Karpas-422 (cell line): ENCODE measurements around the gene USP40. TPM values are rescaled to one million over a fixed set of nuclear protein-coding genes. Genes with fewer than 3 reads are reported as not detected.

ENCODE experiments used
- DNase-seq: peaks from one replicate; pipeline ENCODE4 v3.0.0-alpha.2; 2015
- H2AFZ ChIP-seq: fragments of 200-600 bp; sonication (generic); 2 replicates; pipeline ENCODE4 v1.6.1; 2014; ENCODE audit warnings: antibody characterized with exemption, low read length, mixed read lengths
- H3K27ac ChIP-seq: fragments of 200-600 bp; sonication (generic); 2 replicates; pipeline ENCODE4 v1.5.1; 2014; ENCODE audit warnings: mild to moderate bottlenecking, low read length, moderate library complexity
- H3K27me3 ChIP-seq: fragments of 200-600 bp; sonication (generic); 2 replicates; pipeline ENCODE4 v1.6.1; 2014; ENCODE audit warnings: low read length, mixed read lengths
- H3K36me3 ChIP-seq: fragments of 200-600 bp; sonication (generic); 2 replicates; pipeline ENCODE4 v1.6.1; 2014; ENCODE audit warnings: low read length, mixed read lengths; ENCODE audit not compliant: insufficient read depth
- H3K4me1 ChIP-seq: fragments of 200-600 bp; sonication (generic); 2 replicates; pipeline ENCODE4 v1.6.1; 2014; ENCODE audit warnings: mild to moderate bottlenecking, low read length, mixed read lengths
- H3K4me2 ChIP-seq: fragments of 200-600 bp; sonication (generic); 2 replicates; pipeline ENCODE4 v1.6.1; 2014; ENCODE audit warnings: low read length, low read depth, mild to moderate bottlenecking; ENCODE audit not compliant: poor library complexity, severe bottlenecking
- H3K4me3 ChIP-seq: fragments of 200-600 bp; sonication (generic); 2 replicates; pipeline ENCODE4 v1.5.1; 2014; ENCODE audit warnings: mild to moderate bottlenecking, antibody characterized with exemption, low read length, mixed read lengths
- H3K79me2 ChIP-seq: fragments of 200-600 bp; sonication (generic); 2 replicates; pipeline ENCODE4 v1.6.1; 2014; ENCODE audit warnings: mild to moderate bottlenecking, low read length, mixed read lengths
- H3K9ac ChIP-seq: fragments of 200-600 bp; sonication (generic); 2 replicates; pipeline ENCODE4 v1.6.0; 2014; ENCODE audit warnings: low read length
- H3K9me2 ChIP-seq: fragments of 200-600 bp; sonication (generic), shearing (Covaris generic); replicated peaks from 2 replicates; pipeline ENCODE4 v1.6.0; 2014; ENCODE audit warnings: mild to moderate bottlenecking, low read length, moderate library complexity; ENCODE audit not compliant: insufficient read depth
- H3K9me3 ChIP-seq: fragments of 300-700, 200-600 bp; sonication (generic); 2 replicates; pipeline ENCODE4 v1.6.1; 2014; ENCODE audit warnings: low read length, mixed read lengths
- H4K20me1 ChIP-seq: fragments of 200-600 bp; sonication (generic); 2 replicates; pipeline ENCODE4 v1.6.1; 2014; ENCODE audit warnings: mild to moderate bottlenecking, antibody characterized with exemption, low read length, low read depth; ENCODE audit not compliant: insufficient read depth
- total RNA-seq: library from RNA; depleted of rRNA; stranded (reverse); fragments of >200 nt; shearing (Covaris generic); gene quantifications from 2 replicates; pipeline ENCODE4 v1.2.3, GENCODE V29; 2014; ENCODE audit warnings: low replicate concordance

Gene USP40
- total RNA-seq, 1 experiment from 2014 or later = 7.9 TPM

GRCh38 chr2:233471291-233472035, 95.1 kb downstream of the USP40 start:
- H3K9me2 ChIP-seq = no peaks in the 10 kb centered on the region
- H4K20me1 ChIP-seq = no peaks in the 10 kb centered on the region
- no peaks in the 10 kb centered on the region for H3K4me1 ChIP-seq
- no peak overlapping the region for H3K9ac ChIP-seq
- no peaks in the 10 kb centered on the region for H3K9me3 ChIP-seq
- no peak overlapping the region for H3K27ac ChIP-seq
- H3K4me3 ChIP-seq = no peak overlapping the region
- H3K4me2 ChIP-seq = no peak overlapping the region
- no peaks in the 10 kb centered on the region for H3K36me3 ChIP-seq
- no peaks in the 10 kb centered on the region for H3K27me3 ChIP-seq
- no peaks in the 10 kb centered on the region for H3K79me2 ChIP-seq
- no peak overlapping the region for H2AFZ ChIP-seq
- DNase-seq = no peak

- no peak for DNase-seq
These were observed 95.7 kb downstream of the USP40 start for GRCh38 chr2:233470839-233471238.

GRCh38 chr2:233470011-233470687, 96.4 kb downstream of the USP40 start:
- no peak overlapping the region for H3K9ac ChIP-seq
- H3K4me2 ChIP-seq = no peak overlapping the region
- H2AFZ ChIP-seq = no peak overlapping the region
- no peaks in the 10 kb centered on the region for H3K79me2 ChIP-seq
- H4K20me1 ChIP-seq = no peaks in the 10 kb centered on the region
- no peaks in the 10 kb centered on the region for H3K4me1 ChIP-seq
- H3K36me3 ChIP-seq = no peaks in the 10 kb centered on the region
- no peaks in the 10 kb centered on the region for H3K9me2 ChIP-seq
- no peak for DNase-seq
- no peaks in the 10 kb centered on the region for H3K9me3 ChIP-seq
- H3K27me3 ChIP-seq = no peaks in the 10 kb centered on the region
- no peak overlapping the region for H3K27ac ChIP-seq
- no peak overlapping the region for H3K4me3 ChIP-seq

More at GRCh38 chr2:233470839-233471238, 95.7 kb downstream of the USP40 start:
- Histone ChIP-seq H3K79me2 (no peaks in the 10 kb centered on the region), H3K9me2 (no peaks in the 10 kb centered on the region), H3K9me3 (no peaks in the 10 kb centered on the region), H4K20me1 (no peaks in the 10 kb centered on the region), H3K4me3 (no peak overlapping the region), H3K9ac (no peak overlapping the region), H3K27me3 (no peaks in the 10 kb centered on the region), H3K27ac (no peak overlapping the region), H2AFZ (no peak overlapping the region), H3K4me2 (no peak overlapping the region), H3K4me1 (no peaks in the 10 kb centered on the region), H3K36me3 (no peaks in the 10 kb centered on the region)

GRCh38 chr2:233469261-233470010, 97.1 kb downstream of the USP40 start:
- H3K9me3 ChIP-seq = no peaks in the 10 kb centered on the region
- H3K27ac ChIP-seq = no peak overlapping the region
- no peaks in the 10 kb centered on the region for H3K79me2 ChIP-seq
- H3K9ac ChIP-seq = no peak overlapping the region
- H4K20me1 ChIP-seq = no peaks in the 10 kb centered on the region
- no peak overlapping the region for H2AFZ ChIP-seq
- no peaks in the 10 kb centered on the region for H3K4me1 ChIP-seq
- H3K4me2 ChIP-seq = no peak overlapping the region
- no peak for DNase-seq
- no peak overlapping the region for H3K4me3 ChIP-seq
- H3K9me2 ChIP-seq = no peaks in the 10 kb centered on the region
- H3K36me3 ChIP-seq = no peaks in the 10 kb centered on the region
- H3K27me3 ChIP-seq = no peaks in the 10 kb centered on the region

- no peaks in the 10 kb centered on the region for H3K9me3 ChIP-seq
- H3K9ac ChIP-seq = no peak overlapping the region
- no peak overlapping the region for H3K4me3 ChIP-seq
- no peak overlapping the region for H3K27ac ChIP-seq
- no peak for DNase-seq
- no peaks in the 10 kb centered on the region for H3K4me1 ChIP-seq
- H3K9me2 ChIP-seq = no peaks in the 10 kb centered on the region
- H3K4me2 ChIP-seq = no peak overlapping the region
- H3K79me2 ChIP-seq = no peaks in the 10 kb centered on the region
- H4K20me1 ChIP-seq = no peaks in the 10 kb centered on the region
- H2AFZ ChIP-seq = no peak overlapping the region
- no peaks in the 10 kb centered on the region for H3K27me3 ChIP-seq
- no peaks in the 10 kb centered on the region for H3K36me3 ChIP-seq
These were observed 97.9 kb downstream of the USP40 start for GRCh38 chr2:233468741-233469110.

- no peaks in the 10 kb centered on the region for H3K79me2 ChIP-seq
- H3K27ac ChIP-seq = no peak overlapping the region
- H3K4me3 ChIP-seq = no peak overlapping the region
- H2AFZ ChIP-seq = no peak overlapping the region
- H3K9ac ChIP-seq = no peak overlapping the region
- no peaks in the 10 kb centered on the region for H3K9me2 ChIP-seq
- no peak overlapping the region for H3K4me2 ChIP-seq
- no peaks in the 10 kb centered on the region for H3K9me3 ChIP-seq
- DNase-seq = no peak
- H3K4me1 ChIP-seq = no peaks in the 10 kb centered on the region
- H3K27me3 ChIP-seq = no peaks in the 10 kb centered on the region
- H3K36me3 ChIP-seq = no peaks in the 10 kb centered on the region
- no peaks in the 10 kb centered on the region for H4K20me1 ChIP-seq
These were observed 98.4 kb downstream of the USP40 start for GRCh38 chr2:233468047-233468740.

GRCh38 chr2:233466991-233467603, 99.5 kb downstream of the USP40 start:
- H3K27me3 ChIP-seq = no peaks in the 10 kb centered on the region
- H3K4me2 ChIP-seq = no peak overlapping the region
- DNase-seq = no peak
- no peaks in the 10 kb centered on the region for H3K36me3 ChIP-seq
- H3K9me3 ChIP-seq = no peaks in the 10 kb centered on the region
- no peak overlapping the region for H3K27ac ChIP-seq
- H3K9ac ChIP-seq = no peak overlapping the region
- H4K20me1 ChIP-seq = no peaks in the 10 kb centered on the region
- H3K9me2 ChIP-seq = no peaks in the 10 kb centered on the region
- no peak overlapping the region for H2AFZ ChIP-seq
- H3K79me2 ChIP-seq = no peaks in the 10 kb centered on the region
- no peaks in the 10 kb centered on the region for H3K4me1 ChIP-seq
- no peak overlapping the region for H3K4me3 ChIP-seq
